Activated naive CD4-positive, alpha-beta T cell treated with anti-CD3 and anti-CD28 coated beads, Interleukin-2, amount 50 U/mL, for 24 hours (primary cell): ENCODE measurements around the gene OR7A17.

Experiments used
- H3K27ac Mint-ChIP-seq: one replicate; pipeline ENCODE4 v1.8.0; 2021; ENCODE audit warnings: mild to moderate bottlenecking, mixed read lengths
- H3K27me3 Mint-ChIP-seq: one replicate; pipeline ENCODE4 v1.8.0; 2021; ENCODE audit warnings: mixed read lengths
- H3K36me3 Mint-ChIP-seq: one replicate; pipeline ENCODE4 v1.8.0; 2021; ENCODE audit warnings: mixed read lengths
- H3K4me1 Mint-ChIP-seq: one replicate; pipeline ENCODE4 v1.8.0; 2021; ENCODE audit warnings: mixed read lengths
- H3K4me3 Mint-ChIP-seq: one replicate; pipeline ENCODE4 v1.8.0; 2021; ENCODE audit warnings: mild to moderate bottlenecking, mixed read lengths
- H3K9me3 Mint-ChIP-seq: one replicate; pipeline ENCODE4 v1.8.0; 2021; ENCODE audit warnings: mixed read lengths

The OR7A17 gene

DNA sequence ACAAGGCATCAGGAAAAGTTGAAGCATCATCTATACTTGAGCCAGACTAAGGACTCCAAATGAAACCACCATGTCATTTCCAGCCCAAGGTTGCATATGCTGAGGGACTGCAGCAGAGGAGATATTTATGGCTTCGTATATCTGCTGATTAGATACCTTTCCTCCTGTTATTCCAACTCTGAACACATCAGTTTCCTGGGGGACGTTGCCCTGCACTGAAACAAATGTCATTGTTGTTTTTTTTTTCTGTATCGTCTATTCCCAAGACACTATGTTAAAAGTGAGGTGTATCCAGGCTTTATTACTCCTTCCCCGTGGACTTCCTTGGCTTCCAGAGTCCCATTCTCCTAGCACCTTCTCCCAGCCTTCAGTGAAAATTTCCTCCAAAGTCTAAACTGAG lies at the start of gene OR7A17:
TSS of gene OR7A17 (minus strand) at position 101 of the 400 bp plus-strand sequence. CDS start 4,777 bp downstream, outside the sequence.
- Mint-ChIP-seq H3K4me1 (peaks cover 5% of the 10 kb centered on the region), H3K27ac (no peak within 1 kb of the TSS), H3K27me3 (peaks cover 8% of the 10 kb centered on the region), H3K36me3 (no peaks in the 10 kb centered on the region), H3K4me3 (no peak within 1 kb of the TSS), H3K9me3 (no peaks in the 10 kb centered on the region)

DNA sequence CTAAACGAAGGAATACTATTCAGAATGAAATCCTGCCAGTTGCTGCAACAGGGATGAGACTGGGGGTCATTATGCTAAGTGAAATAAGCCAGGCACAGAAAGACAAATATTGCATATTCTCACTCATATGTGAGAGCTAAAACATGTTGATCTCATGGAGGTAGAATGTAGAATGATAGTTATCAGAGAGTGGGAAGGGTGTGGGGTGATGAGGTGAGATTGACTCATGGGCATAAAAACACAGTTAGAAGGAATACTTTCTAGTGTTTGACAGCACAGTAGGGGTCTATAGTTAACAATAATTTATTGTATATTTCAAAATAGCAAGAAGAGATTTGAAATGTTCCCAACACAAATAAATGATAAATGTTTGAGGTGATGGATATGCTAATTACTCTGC lies 47.6 kb upstream of the OR7A17 start:
- Mint-ChIP-seq H3K4me1 (no peaks in the 10 kb centered on the region), H3K9me3 (peaks cover 6% of the 10 kb centered on the region), H3K36me3 (no peaks in the 10 kb centered on the region), H3K27ac (no peak overlapping the region), H3K4me3 (no peak overlapping the region), H3K27me3 (peaks cover 20% of the 10 kb centered on the region)

DNA sequence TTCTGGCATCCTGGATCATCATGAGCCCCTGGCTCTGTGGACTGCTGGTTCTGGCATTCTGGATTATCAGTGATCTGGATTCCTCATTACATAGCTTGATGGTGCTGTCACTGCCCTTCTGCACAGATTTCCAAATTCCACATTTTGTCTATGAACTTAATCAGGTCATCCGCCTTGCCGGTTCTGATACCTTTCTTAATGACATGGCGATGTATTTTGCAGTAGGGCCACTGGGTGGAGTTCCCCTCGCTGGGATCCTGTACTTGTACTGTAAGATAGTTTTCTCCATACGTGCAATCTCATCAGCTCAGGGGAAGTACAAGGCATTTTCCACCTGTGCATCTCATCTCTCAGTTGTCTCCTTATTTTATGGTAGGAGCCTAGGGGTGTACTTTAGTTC lies 30.9 kb upstream of the OR7A17 start:
- Mint-ChIP-seq H3K4me1 (no peaks in the 10 kb centered on the region), H3K27me3 (peaks cover 19% of the 10 kb centered on the region), H3K27ac (no peak overlapping the region), H3K4me3 (no peak overlapping the region), H3K36me3 (no peaks in the 10 kb centered on the region), H3K9me3 (peaks cover 16% of the 10 kb centered on the region)

DNA sequence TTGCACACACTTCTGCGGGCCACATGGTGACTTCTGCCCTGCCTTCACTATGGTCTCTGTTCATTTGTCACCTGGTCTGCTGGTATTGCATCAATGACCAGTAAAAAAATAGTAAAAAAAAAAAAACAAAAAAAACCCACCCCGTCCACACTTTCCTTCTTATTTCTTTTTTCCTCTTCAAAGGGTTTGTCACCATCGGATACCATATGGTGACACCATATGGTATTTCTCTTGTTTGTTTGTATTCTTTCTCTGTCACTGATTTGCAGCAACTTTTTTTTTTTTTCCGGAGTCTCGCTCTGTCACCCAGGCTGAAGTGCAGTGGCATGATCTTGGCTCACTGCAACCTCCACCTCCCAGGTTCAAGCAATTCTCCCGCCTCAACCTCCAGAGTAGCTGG lies 29.2 kb upstream of the OR7A17 start:
- Mint-ChIP-seq H3K4me1 (no peaks in the 10 kb centered on the region), H3K27ac (peak overlapping the region; percentile 42), H3K27me3 (peaks cover 19% of the 10 kb centered on the region), H3K4me3 (no peak overlapping the region), H3K9me3 (peaks cover 16% of the 10 kb centered on the region), H3K36me3 (no peaks in the 10 kb centered on the region)

DNA sequence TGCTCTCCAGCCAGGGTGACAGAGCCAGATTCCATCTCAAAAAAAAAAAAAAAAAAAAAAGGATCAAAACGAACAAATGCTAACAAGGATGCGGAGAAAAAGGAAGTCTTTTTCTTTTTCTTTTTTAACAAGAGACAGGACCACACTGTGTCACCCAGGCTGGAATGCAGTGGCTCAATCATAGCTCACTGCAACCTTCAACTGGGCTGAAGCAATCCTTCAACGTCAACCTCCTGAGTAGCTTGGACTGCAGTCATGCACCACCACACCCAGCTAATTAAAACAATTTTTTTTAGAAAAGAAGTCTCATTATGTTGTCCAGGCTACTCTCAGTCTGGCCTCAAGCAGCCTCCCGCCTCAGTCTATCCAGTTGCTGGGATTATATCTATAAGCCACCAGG lies 20.8 kb upstream of the OR7A17 start:
- no peaks in the 10 kb centered on the region for H3K36me3 Mint-ChIP-seq
- H3K4me3 Mint-ChIP-seq: no peak overlapping the region
- no peaks in the 10 kb centered on the region for H3K4me1 Mint-ChIP-seq
- H3K27me3 Mint-ChIP-seq: peaks cover 15% of the 10 kb centered on the region
- no peak overlapping the region for H3K27ac Mint-ChIP-seq
- H3K9me3 Mint-ChIP-seq: no peaks in the 10 kb centered on the region

DNA sequence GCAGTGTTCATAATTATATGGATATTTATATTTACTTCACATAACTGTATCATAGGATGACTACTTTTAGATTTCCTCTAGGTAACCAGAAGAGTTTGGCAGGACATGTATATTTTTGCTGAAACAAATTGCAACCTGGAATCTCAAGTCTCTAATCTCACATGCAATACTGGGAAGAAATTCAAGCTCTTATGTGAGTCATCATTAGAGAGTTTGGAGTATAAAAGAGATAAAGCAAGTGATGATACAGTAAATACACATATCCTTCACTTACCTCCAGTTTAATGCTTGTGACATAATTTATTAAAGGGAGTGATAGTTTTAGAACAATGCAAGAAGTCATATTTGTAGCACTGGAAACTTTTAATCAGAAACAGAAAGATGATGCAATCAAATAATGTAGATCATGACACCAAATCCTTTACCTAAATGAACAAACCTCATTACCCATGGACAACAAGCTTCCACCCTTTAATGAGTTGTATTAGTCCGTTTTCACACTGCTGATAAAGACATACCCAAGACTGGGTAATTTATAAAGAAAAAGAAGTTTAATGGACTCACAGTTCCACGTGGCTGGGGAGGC lies 15.8 kb upstream of the OR7A17 start:
- no peak overlapping the region for H3K27ac Mint-ChIP-seq
- no peaks in the 10 kb centered on the region for H3K36me3 Mint-ChIP-seq
- no peaks in the 10 kb centered on the region for H3K9me3 Mint-ChIP-seq
- H3K4me1 Mint-ChIP-seq: no peaks in the 10 kb centered on the region
- no peak overlapping the region for H3K4me3 Mint-ChIP-seq
- H3K27me3 Mint-ChIP-seq: peaks cover 25% of the 10 kb centered on the region

DNA sequence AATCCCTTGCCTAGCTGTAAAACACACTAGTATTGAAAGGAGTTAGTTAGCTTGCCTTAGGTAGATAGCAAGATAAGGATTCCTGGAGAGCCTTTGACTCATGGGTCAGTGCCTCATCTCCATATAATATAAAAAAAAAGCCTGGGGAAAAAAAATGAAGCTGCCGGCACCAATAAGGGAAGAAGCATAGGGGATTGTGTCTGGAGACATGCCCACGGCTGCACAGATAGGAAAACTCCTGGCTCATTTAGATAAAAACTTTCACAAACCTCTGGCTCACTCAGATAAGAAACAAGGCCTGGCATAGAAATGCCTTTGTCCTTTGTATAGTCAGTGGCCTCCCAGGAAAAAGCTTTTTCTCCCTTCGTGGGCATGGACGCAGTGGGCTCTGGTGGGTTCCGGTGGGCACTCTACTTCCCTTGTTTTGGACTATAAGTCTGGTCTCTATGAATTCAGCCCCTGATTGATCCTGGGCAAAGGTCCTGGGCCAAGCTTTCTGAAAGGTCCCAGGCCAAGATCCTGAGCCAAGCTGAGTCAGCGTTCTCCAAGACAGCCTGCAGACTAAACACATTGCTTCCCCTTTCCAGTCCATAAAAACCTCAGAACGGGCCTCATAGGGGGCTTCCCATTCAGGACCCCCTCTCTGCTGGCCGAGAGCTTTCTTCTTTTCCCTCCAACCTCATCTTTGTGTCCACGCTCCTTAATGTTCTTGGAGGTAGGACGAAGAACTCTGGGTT lies 4.9 kb upstream of the OR7A17 start:
- no peak overlapping the region for H3K27ac Mint-ChIP-seq
- no peaks in the 10 kb centered on the region for H3K9me3 Mint-ChIP-seq
- H3K36me3 Mint-ChIP-seq: no peaks in the 10 kb centered on the region
- H3K4me3 Mint-ChIP-seq: no peak overlapping the region
- H3K4me1 Mint-ChIP-seq: peaks cover 5% of the 10 kb centered on the region
- H3K27me3 Mint-ChIP-seq: peaks cover 19% of the 10 kb centered on the region

DNA sequence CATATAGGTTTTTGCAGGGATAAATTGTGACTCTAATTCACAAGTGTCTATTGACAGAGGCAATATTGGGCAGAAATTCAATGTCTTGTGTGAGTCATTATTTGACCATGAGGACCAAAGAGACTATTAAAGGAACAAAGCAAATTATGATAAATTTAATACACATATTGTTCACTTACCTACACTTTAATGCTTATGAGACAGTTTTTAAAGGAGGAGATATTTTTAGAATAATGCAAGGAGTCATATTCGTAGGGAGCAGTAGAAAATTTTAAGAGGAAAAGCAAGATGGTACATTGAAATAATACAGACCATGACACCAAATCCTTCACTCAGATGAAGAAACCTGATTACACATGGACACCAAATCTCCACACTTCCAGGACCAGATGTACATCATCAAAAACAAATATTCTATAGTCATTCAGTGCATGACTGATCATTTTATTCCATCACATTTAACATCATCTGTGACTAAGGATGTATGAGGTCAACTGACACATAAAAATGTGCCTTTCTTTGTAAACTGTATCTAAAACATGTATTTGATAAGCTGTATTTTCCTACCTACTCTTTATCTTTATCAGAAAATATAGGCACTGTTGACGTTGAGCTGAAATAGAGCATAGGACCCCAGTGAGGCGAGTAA lies 4.2 kb upstream of the OR7A17 start:
- Mint-ChIP-seq H3K9me3 (no peaks in the 10 kb centered on the region), H3K4me1 (peaks cover 5% of the 10 kb centered on the region), H3K27ac (no peak overlapping the region), H3K36me3 (no peaks in the 10 kb centered on the region), H3K27me3 (peaks cover 17% of the 10 kb centered on the region), H3K4me3 (no peak overlapping the region)

DNA sequence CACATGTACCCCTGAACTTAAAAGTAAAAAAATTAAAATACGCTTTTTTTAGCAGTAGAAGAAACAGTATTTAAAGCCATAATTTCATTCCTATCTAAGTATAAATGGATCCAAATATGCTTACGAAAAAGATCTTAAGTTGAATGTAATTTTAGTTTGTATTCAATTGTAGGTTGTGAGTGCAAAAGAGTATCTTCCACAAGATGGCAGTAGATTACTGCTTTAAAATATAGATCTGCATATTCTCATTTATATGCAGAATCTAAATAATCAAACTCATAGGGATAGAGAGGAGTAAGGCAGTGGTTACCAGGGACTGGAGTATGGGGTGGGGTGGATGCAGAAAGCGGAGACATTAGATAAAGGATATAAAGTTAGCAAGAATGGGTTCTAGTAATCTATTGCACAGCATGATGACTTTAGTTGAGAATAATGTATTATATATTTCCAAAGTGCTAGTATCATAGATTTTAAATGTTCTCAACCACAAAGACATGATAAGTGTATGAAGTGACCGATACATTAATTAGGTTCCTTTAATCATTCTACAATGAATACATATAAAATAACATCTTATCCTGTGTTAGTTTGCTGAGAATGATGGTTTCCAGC lies 14.2 kb downstream of the OR7A17 start:
- Mint-ChIP-seq H3K27ac (no peak overlapping the region), H3K4me1 (no peaks in the 10 kb centered on the region), H3K9me3 (no peaks in the 10 kb centered on the region), H3K4me3 (no peak overlapping the region), H3K36me3 (no peaks in the 10 kb centered on the region), H3K27me3 (peaks cover 24% of the 10 kb centered on the region)

DNA sequence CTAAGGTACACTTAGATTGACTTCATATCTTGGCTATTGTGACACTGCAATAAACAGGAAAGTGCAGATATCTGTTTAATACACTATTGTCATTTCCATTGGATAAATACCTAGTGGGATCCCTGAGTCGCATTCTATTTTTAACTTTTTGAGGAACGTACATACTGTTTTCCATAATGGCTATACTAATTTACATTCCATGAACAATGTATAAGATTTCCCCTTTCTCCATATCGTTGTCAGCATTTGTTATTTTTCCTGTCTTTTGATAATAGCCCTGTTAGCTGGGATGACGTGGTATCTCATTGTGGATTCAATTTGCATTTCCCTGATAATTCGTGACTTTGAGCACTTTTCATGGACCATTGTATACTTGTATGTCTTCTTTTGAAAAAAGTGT lies 17.4 kb downstream of the OR7A17 start:
- Mint-ChIP-seq H3K4me1 (no peaks in the 10 kb centered on the region), H3K9me3 (no peaks in the 10 kb centered on the region), H3K36me3 (no peaks in the 10 kb centered on the region), H3K27ac (no peak overlapping the region), H3K4me3 (no peak overlapping the region), H3K27me3 (peaks cover 32% of the 10 kb centered on the region)

DNA sequence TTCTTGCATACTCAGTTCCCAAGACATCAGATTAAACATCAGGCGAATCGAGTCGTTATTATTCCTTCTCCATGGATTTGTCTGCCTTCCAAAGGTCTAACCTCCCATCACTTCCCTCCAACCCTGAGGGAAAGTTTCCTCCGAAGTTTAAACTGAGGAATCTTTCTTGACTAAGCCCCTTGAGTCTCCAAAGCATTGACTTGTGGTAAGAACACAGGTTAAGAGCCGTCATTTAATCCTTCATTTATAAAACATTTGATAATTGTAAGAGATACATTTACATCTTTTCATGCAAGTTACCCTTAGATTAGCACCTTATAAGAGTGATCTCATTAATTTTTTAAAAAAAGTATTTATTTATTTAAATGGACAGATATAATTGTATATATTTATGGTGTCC lies 37.1 kb downstream of the OR7A17 start, which contains the start of gene OR7A10:
TSS of gene OR7A10 (minus strand) at position 101 of the 400 bp plus-strand sequence. CDS start 7,045 bp downstream, outside the sequence.
- no peaks in the 10 kb centered on the region for H3K9me3 Mint-ChIP-seq
- no peak within 1 kb of the TSS for H3K4me3 Mint-ChIP-seq
- peak within 1 kb of the TSS; percentile 25 for H3K27ac Mint-ChIP-seq
- no peaks in the 10 kb centered on the region for H3K36me3 Mint-ChIP-seq
- no peaks in the 10 kb centered on the region for H3K4me1 Mint-ChIP-seq
- H3K27me3 Mint-ChIP-seq: peaks cover 20% of the 10 kb centered on the region

DNA sequence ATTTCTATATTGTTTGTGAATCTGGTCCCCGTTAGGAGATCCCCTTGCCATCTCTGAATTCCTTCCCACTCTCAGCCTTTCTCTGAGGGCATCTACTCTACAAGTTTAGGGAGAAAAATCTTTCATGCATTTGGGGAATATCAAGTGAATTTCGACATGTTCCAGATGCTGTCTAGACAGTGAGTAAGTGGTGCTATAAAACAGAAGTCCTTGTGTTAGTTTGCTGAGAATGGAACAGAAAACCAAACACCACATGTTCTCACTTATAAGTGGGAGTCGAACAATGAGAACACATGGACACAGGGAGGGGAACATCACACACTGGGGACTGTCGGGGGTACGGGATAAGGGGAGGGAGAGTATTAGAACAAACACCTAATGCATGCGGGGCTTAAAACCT lies 42.4 kb downstream of the OR7A17 start:
- Mint-ChIP-seq H3K4me3 (no peak overlapping the region), H3K36me3 (no peaks in the 10 kb centered on the region), H3K27ac (no peak overlapping the region), H3K9me3 (no peaks in the 10 kb centered on the region), H3K27me3 (peaks cover 27% of the 10 kb centered on the region), H3K4me1 (no peaks in the 10 kb centered on the region)

DNA sequence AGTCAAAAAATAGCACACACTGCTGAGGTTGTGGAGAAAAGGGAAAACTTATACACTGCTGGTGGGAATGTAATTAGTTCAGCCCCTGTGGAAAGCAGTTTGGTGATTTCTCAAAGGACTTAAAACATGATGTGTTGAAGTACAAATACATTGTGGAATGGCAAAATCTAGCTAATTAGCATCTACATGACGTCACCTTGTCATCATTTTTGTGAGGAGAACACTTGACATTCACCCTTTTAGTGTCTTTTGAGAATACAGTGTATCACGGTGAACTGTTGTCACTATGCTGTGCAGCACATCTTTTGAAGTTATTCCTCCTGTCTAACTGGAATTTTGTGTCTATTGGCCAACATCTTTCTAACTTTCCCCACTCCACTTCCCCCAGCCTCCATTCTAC lies 42.8 kb downstream of the OR7A17 start:
- Mint-ChIP-seq H3K36me3 (no peaks in the 10 kb centered on the region), H3K9me3 (no peaks in the 10 kb centered on the region), H3K27me3 (peaks cover 23% of the 10 kb centered on the region), H3K4me3 (no peak overlapping the region), H3K4me1 (no peaks in the 10 kb centered on the region), H3K27ac (no peak overlapping the region)

DNA sequence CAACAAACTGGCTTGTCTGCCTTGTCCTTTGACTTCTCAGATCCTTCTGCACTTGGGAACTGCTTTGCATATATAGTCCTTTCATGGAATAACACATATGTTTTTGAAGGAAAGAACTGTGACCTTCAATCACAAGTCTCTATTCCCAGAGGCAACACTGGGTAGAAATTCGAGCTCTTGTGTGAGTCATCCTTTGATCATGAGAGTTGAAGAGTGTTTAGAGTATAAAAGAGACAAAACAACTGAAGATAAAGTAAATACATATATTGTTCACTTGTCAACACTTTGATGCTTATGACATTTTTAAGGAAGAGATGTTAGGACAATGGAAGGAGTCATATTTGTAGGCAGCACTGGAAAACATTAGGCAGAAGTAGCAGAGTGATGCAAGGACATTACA lies 45.7 kb downstream of the OR7A17 start:
- Mint-ChIP-seq H3K4me1 (no peaks in the 10 kb centered on the region), H3K27ac (no peak overlapping the region), H3K36me3 (no peaks in the 10 kb centered on the region), H3K9me3 (no peaks in the 10 kb centered on the region), H3K27me3 (peaks cover 22% of the 10 kb centered on the region), H3K4me3 (no peak overlapping the region)

DNA sequence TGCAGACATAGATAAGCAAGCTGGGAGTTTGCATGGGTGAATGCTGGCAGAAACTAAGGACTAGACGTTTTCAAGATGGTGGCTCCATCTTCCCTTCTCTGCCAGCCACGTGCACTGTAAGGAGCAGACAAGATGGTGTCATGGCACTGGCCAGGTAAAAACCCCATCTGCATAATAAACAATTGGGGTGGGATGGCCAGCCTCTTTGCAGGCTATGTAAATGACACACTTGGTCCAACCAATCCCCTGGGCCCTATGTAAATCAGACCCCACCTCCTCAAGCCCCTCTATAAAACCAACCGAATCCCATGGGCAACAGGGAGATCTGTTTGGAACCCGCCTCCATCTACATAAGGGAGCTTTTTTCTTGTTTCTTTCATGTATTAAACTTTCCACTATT lies 48.5 kb downstream of the OR7A17 start:
- Mint-ChIP-seq H3K27me3 (peaks cover 12% of the 10 kb centered on the region), H3K4me1 (no peaks in the 10 kb centered on the region), H3K36me3 (no peaks in the 10 kb centered on the region), H3K9me3 (no peaks in the 10 kb centered on the region), H3K27ac (no peak overlapping the region), H3K4me3 (no peak overlapping the region)

DNA sequence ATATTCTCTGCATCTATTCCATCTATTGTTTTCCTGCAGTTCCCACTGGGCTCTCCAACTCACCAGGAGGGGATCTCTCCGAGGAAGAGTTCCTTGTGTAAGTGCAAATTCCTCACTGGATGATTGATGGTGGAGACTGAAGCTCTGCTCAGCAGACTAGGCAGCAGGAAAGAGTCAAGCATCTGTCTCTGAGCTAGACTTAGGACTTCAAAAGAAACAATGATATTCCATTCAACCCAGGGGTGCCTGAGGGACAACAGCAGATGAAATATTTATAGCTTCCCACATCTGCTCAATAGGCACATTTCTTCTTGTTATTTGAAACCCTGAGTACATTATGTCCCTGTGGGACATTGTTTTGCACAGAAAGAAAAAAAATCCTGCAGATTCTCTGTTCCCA lies 50.9 kb downstream of the OR7A17 start, which contains the start of the genes OR7A5 and OR7C1:
TSS of gene OR7A5 (minus strand) at position 175 of the 400 bp plus-strand sequence. CDS start 6,944 bp downstream, outside the sequence.
TSS of gene OR7C1 (minus strand) at position 175 of the 400 bp plus-strand sequence. CDS start 35,049 bp downstream, outside the sequence.
- no peaks in the 10 kb centered on the region for H3K36me3 Mint-ChIP-seq
- no peak within 1 kb of the TSS for H3K27ac Mint-ChIP-seq
- H3K27me3 Mint-ChIP-seq: peaks cover 3% of the 10 kb centered on the region
- no peaks in the 10 kb centered on the region for H3K4me1 Mint-ChIP-seq
- H3K4me3 Mint-ChIP-seq: no peak within 1 kb of the TSS
- no peaks in the 10 kb centered on the region for H3K9me3 Mint-ChIP-seq
